Measurements from ENCODE around the gene CAMK1D.
"Not testable (repeated sequence)": the region's sequence is repeated elsewhere in the genome, so short reads cannot be mapped to it uniquely, and the experiment has no call there.

Gene CAMK1D

GRCh38 chr10:12466704-12467305 is 117.5 kb downstream of the CAMK1D start:
- no peak for DNase-seq (ENCODE audit: low spot score)

GRCh38 chr10:12469345-12469744 is 120.0 kb downstream of the CAMK1D start:
- no peak for DNase-seq (ENCODE audit: low spot score)

GRCh38 chr10:12470719-12471118 is 121.4 kb downstream of the CAMK1D start:
- no peak for DNase-seq (ENCODE audit: low spot score)

GRCh38 chr10:12471135-12471534 is 121.8 kb downstream of the CAMK1D start:
- no peak for DNase-seq (ENCODE audit: low spot score)

- no peak for DNase-seq (ENCODE audit: low spot score)
These were observed 124.1 kb downstream of the CAMK1D start for GRCh38 chr10:12473491-12473890.

- no peak for DNase-seq (ENCODE audit: low spot score)
These were observed 125.5 kb downstream of the CAMK1D start for GRCh38 chr10:12474727-12475412.

- DNase-seq (ENCODE audit: low spot score): no peak
These were observed 127.3 kb downstream of the CAMK1D start for GRCh38 chr10:12476656-12477055.

- DNase-seq (ENCODE audit: low spot score): no peak
These were observed 130.1 kb downstream of the CAMK1D start for GRCh38 chr10:12479437-12479844.

GRCh38 chr10:12479924-12480323 is 130.6 kb downstream of the CAMK1D start:
- DNase-seq (ENCODE audit: low spot score): no peak

- no peak for DNase-seq (ENCODE audit: low spot score)
These were observed 131.1 kb downstream of the CAMK1D start for GRCh38 chr10:12480440-12480839.

GRCh38 chr10:12481924-12482323 is 132.6 kb downstream of the CAMK1D start:
- DNase-seq (ENCODE audit: low spot score): no peak

GRCh38 chr10:12482587-12482986 is 133.2 kb downstream of the CAMK1D start:
- no peak for DNase-seq (ENCODE audit: low spot score)

GRCh38 chr10:12484002-12484918 is 134.9 kb downstream of the CAMK1D start:
- DNase-seq (ENCODE audit: low spot score): peak; percentile 9

GRCh38 chr10:12484941-12485805 is 135.8 kb downstream of the CAMK1D start:
- DNase-seq (ENCODE audit: low spot score): peak; percentile 33

GRCh38 chr10:12487366-12487765 is 138.0 kb downstream of the CAMK1D start:
- no peak for DNase-seq (ENCODE audit: low spot score)

- DNase-seq (ENCODE audit: low spot score): no peak
These were observed 139.3 kb downstream of the CAMK1D start for GRCh38 chr10:12488626-12489025.

GRCh38 chr10:12489357-12489756 is 140.0 kb downstream of the CAMK1D start:
- no peak for DNase-seq (ENCODE audit: low spot score)

- no peak for DNase-seq (ENCODE audit: low spot score)
These were observed 140.5 kb downstream of the CAMK1D start for GRCh38 chr10:12489806-12490205.

GRCh38 chr10:12490963-12491362 is 141.6 kb downstream of the CAMK1D start:
- DNase-seq (ENCODE audit: low spot score): no peak

GRCh38 chr10:12491491-12491890 is 142.1 kb downstream of the CAMK1D start:
- DNase-seq (ENCODE audit: low spot score): no peak

- no peak for DNase-seq (ENCODE audit: low spot score)
These were observed 142.7 kb downstream of the CAMK1D start for GRCh38 chr10:12492016-12492415.

- not testable (repeated sequence) for DNase-seq (ENCODE audit: low spot score)
These were observed 147.7 kb downstream of the CAMK1D start for GRCh38 chr10:12497046-12497445.
